ENCODE data around the gene VAC14.

Gene VAC14

DNA sequence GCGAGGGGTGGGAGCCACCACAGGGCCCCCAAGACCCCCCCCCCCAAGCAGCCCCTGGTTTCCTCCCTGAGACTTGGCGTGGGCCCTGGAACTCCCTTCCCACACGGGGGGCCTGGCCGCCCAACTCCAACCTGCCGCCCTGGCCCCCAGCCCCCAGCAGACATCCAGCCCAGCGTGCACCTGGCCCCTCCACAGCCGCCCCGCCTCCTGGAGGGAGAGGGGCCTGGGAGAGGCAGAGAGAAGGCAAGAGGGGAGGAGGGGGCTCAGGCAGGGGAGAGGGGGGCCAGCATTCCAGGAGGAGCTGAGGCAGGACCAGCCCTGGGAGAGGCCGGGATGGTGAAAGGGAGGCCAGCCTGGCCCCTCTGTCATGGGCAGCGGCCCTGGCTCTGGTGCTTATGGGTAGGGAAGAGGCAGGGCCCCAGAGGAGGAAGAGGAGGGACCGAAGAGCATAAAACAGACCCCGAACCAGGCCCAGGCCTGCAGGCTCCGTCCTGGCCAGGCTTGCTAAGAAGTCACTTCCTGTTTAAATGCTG lies 137.9 kb downstream of the VAC14 start:
- POLR2A ChIA-PET = no interaction called here
- no peak for DNase-seq (ENCODE audit: extremely low spot score)
- TF ChIP-seq ARNT (IDR thresholded peaks at IDR 0.05) (no peak), HDGF (IDR thresholded peaks at IDR 0.05; ENCODE audit: borderline replicate concordance) (no peak), TARDBP (IDR thresholded peaks at IDR 0.05) (no peak), SUZ12 (IDR thresholded peaks at IDR 0.05) (no peak), NFRKB (IDR thresholded peaks at IDR 0.05) (no peak), SP1 (IDR thresholded peaks at IDR 0.05) (no peak), BHLHE40 (IDR thresholded peaks at IDR 0.05; ENCODE audit: borderline replicate concordance) (no peak), ZNF384 (IDR thresholded peaks at IDR 0.05) (no peak), L3MBTL2 (conservative IDR thresholded peaks at IDR 0.05) (no peak), FOXM1 (IDR thresholded peaks at IDR 0.05; ENCODE audit: borderline replicate concordance) (no peak), FOXK2 (IDR thresholded peaks at IDR 0.05) (no peak), FOXA1 (IDR thresholded peaks at IDR 0.05) (no peak), LEF1 (IDR thresholded peaks at IDR 0.05; ENCODE audit: borderline replicate concordance) (no peak), CTBP1 (IDR thresholded peaks at IDR 0.05; ENCODE audit: borderline replicate concordance) (no peak)
- TF ChIP-seq, protein P1, sequence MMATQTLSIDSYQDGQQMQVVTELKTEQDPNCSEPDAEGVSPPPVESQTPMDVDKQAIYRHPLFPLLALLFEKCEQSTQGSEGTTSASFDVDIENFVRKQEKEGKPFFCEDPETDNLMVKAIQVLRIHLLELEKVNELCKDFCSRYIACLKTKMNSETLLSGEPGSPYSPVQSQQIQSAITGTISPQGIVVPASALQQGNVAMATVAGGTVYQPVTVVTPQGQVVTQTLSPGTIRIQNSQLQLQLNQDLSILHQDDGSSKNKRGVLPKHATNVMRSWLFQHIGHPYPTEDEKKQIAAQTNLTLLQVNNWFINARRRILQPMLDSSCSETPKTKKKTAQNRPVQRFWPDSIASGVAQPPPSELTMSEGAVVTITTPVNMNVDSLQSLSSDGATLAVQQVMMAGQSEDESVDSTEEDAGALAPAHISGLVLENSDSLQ (IDR thresholded peaks at IDR 0.05) = no peak
- CTCF ChIA-PET = no interaction called here

GRCh38 chr16:70661918-70662641 lies 138.9 kb downstream of the VAC14 start:
- TF ChIP-seq FOXM1 (IDR thresholded peaks at IDR 0.05; ENCODE audit: borderline replicate concordance) = no peak
- TF ChIP-seq LEF1 (IDR thresholded peaks at IDR 0.05; ENCODE audit: borderline replicate concordance) = no peak
- no peak for TF ChIP-seq ARNT (IDR thresholded peaks at IDR 0.05)
- no peak for TF ChIP-seq SUZ12 (IDR thresholded peaks at IDR 0.05)
- TF ChIP-seq L3MBTL2 (conservative IDR thresholded peaks at IDR 0.05) = no peak
- TF ChIP-seq FOXK2 (IDR thresholded peaks at IDR 0.05) = no peak
- no peak for TF ChIP-seq ZNF384 (IDR thresholded peaks at IDR 0.05)
- no peak for TF ChIP-seq NFRKB (IDR thresholded peaks at IDR 0.05)
- TF ChIP-seq FOXA1 (IDR thresholded peaks at IDR 0.05) = no peak
- TF ChIP-seq TARDBP (IDR thresholded peaks at IDR 0.05) = no peak
- no peak for TF ChIP-seq CTBP1 (IDR thresholded peaks at IDR 0.05; ENCODE audit: borderline replicate concordance)
- TF ChIP-seq, protein P1 (IDR thresholded peaks at IDR 0.05) = no peak
- TF ChIP-seq SP1 (IDR thresholded peaks at IDR 0.05) = no peak
- DNase-seq (ENCODE audit: extremely low spot score) = no peak
- ChIA-PET POLR2A (interaction anchor here (0.6 kb wide), 1 partner anchor 8 kb away, joined by 3 read pairs; no protein-coding TSS in a partner anchor), CTCF (no interaction called here)

- ChIA-PET CTCF (no interaction called here), POLR2A (no interaction called here)
- no peak for DNase-seq (ENCODE audit: extremely low spot score)
- TF ChIP-seq LEF1 (IDR thresholded peaks at IDR 0.05; ENCODE audit: borderline replicate concordance) = no peak
- no peak for TF ChIP-seq TARDBP (IDR thresholded peaks at IDR 0.05)
- TF ChIP-seq SP1 (IDR thresholded peaks at IDR 0.05) = no peak
- TF ChIP-seq, protein P1 (IDR thresholded peaks at IDR 0.05) = no peak
- TF ChIP-seq ARNT (IDR thresholded peaks at IDR 0.05) = no peak
- no peak for TF ChIP-seq FOXA1 (IDR thresholded peaks at IDR 0.05)
- TF ChIP-seq ELF4 (IDR thresholded peaks at IDR 0.05) = no peak
- no peak for TF ChIP-seq L3MBTL2 (conservative IDR thresholded peaks at IDR 0.05)
- no peak for TF ChIP-seq HDGF (IDR thresholded peaks at IDR 0.05; ENCODE audit: borderline replicate concordance)
- TF ChIP-seq FOXM1 (IDR thresholded peaks at IDR 0.05; ENCODE audit: borderline replicate concordance) = no peak
- no peak for TF ChIP-seq FOXK2 (IDR thresholded peaks at IDR 0.05)
- TF ChIP-seq NFRKB (IDR thresholded peaks at IDR 0.05) = no peak
- no peak for TF ChIP-seq BHLHE40 (IDR thresholded peaks at IDR 0.05; ENCODE audit: borderline replicate concordance)
- no peak for TF ChIP-seq ZNF384 (IDR thresholded peaks at IDR 0.05)
- TF ChIP-seq CTBP1 (IDR thresholded peaks at IDR 0.05; ENCODE audit: borderline replicate concordance) = no peak
- TF ChIP-seq SUZ12 (IDR thresholded peaks at IDR 0.05) = no peak
These were observed 139.4 kb downstream of the VAC14 start for GRCh38 chr16:70661534-70661917.

DNA sequence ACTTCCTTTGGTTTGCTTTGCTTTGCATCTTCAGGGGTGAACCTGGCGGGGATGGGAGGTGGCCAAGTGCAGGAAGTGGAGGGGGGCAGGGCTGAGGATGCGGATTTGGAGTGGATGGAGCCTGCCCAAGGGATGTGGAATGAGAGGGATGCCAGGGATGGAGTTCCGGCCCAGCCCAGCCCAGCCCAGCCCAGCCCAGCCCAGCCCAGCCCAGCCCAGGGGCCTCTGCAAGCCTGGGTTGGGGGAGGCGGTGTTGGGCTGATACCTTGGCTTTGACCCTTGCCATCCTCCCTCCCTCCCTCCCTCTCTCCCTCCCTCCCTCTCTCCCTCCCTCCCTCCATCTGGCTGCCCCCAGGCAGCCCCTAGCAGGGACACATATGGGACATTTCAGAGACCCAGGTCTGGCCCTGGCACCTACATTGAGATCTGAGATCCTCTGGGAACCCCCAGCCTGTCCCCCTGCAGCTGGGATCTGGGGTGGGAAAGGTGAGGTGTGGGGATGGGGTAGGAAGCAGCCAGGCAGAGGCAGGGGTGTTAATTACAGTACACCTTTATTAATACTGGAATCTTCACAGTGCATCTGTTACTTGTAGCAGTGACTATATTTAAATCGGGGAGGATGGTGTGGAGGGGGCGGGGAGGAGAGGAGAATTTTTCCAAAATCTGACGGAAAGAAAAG lies 140.1 kb downstream of the VAC14 start:
- TF ChIP-seq L3MBTL2 (conservative IDR thresholded peaks at IDR 0.05) (no peak), SP1 (IDR thresholded peaks at IDR 0.05) (no peak), FOXM1 (IDR thresholded peaks at IDR 0.05; ENCODE audit: borderline replicate concordance) (no peak), FOXA1 (IDR thresholded peaks at IDR 0.05) (no peak), NFRKB (IDR thresholded peaks at IDR 0.05) (no peak), CTBP1 (IDR thresholded peaks at IDR 0.05; ENCODE audit: borderline replicate concordance) (no peak), ZNF384 (IDR thresholded peaks at IDR 0.05) (no peak), TARDBP (IDR thresholded peaks at IDR 0.05) (no peak), BHLHE40 (IDR thresholded peaks at IDR 0.05; ENCODE audit: borderline replicate concordance) (no peak), ARNT (IDR thresholded peaks at IDR 0.05) (no peak), FOXK2 (IDR thresholded peaks at IDR 0.05) (no peak)
- no peak for DNase-seq (ENCODE audit: extremely low spot score)
- POLR2A ChIA-PET = no interaction called here
- CTCF ChIA-PET = no interaction called here

DNA sequence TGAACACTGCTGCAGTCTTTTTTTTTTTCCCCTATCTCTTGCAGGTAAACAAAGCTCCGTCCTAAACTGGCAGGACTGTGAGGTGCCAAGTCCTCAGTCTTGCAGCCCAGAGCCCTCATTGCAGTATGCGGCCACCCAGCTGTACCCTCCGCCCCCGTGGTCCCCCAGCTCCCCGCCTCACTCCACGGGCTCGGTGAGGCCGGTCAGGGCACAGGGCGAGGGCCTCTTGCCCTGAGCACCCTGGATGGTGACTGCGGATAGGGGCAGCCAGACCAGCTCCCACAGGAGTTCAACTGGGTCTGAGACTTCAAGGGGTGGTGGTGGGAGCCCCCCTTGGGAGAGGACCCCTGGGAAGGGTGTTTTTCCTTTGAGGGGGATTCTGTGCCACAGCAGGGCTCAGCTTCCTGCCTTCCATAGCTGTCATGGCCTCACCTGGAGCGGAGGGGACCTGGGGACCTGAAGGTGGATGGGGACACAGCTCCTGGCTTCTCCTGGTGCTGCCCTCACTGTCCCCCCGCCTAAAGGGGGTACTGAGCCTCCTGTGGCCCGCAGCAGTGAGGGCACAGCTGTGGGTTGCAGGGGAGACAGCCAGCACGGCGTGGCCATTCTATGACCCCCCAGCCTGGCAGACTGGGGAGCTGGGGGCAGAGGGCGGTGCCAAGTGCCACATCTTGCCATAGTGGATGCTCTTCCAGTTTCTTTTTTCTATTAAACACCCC lies 140.8 kb downstream of the VAC14 start:
- ChIA-PET CTCF (no interaction called here), POLR2A (no interaction called here)
- TF ChIP-seq ARNT (IDR thresholded peaks at IDR 0.05) (no peak), BHLHE40 (IDR thresholded peaks at IDR 0.05; ENCODE audit: borderline replicate concordance) (no peak), LEF1 (IDR thresholded peaks at IDR 0.05; ENCODE audit: borderline replicate concordance) (no peak), FOXK2 (IDR thresholded peaks at IDR 0.05) (no peak), L3MBTL2 (conservative IDR thresholded peaks at IDR 0.05) (no peak), ELF4 (IDR thresholded peaks at IDR 0.05) (no peak), HDGF (IDR thresholded peaks at IDR 0.05; ENCODE audit: borderline replicate concordance) (no peak), SUZ12 (IDR thresholded peaks at IDR 0.05) (no peak)
- DNase-seq (ENCODE audit: extremely low spot score) = no peak
